Measurements from ENCODE around the gene TRIM33.

GRCh38 chr1:114550336-114550735 lies 39.3 kb upstream of the TRIM33 start:
- TF ChIP-seq CTCF (IDR thresholded peaks at IDR 0.05) (no peak), POLR2A (IDR thresholded peaks at IDR 0.05) (no peak), EP300 (IDR thresholded peaks at IDR 0.05) (no peak), POLR2AphosphoS5 (IDR thresholded peaks at IDR 0.05) (no peak)
